ENCODE measurements around the gene PAXX. TPM values are rescaled to one million over a fixed set of nuclear protein-coding genes. Genes with fewer than 3 reads are reported as not detected.

Gene PAXX
- total RNA-seq, 1 experiment from 2014 or later, result 89.0 TPM

GRCh38 chr9:137035507-137035834, 43.2 kb downstream of the PAXX start:
- Histone ChIP-seq H2AFZ (ENCODE audit: low read depth, low read length, poor library complexity, severe bottlenecking) (no peak overlapping the region), H3K4me2 (ENCODE audit: low read length) (peak overlapping the region; percentile 70; the same call in 1 of the 2 replicates), H3K4me3 (replicated peaks in 1 of 2; ENCODE audit: low read depth in 1 of 2, low read length in 2 of 2) (no peak overlapping the region), H3K9me3 (ENCODE audit: control insufficient read depth in 1 of 2, insufficient read depth in 1 of 2, low read depth in 1 of 2, low read length in 2 of 2) (no peaks in the 10 kb centered on the region), H3K36me3 (ENCODE audit: control insufficient read depth in 1 of 2, insufficient read depth in 2 of 2, low read length in 2 of 2) (peaks cover 3 to 7% of the 10 kb centered on the region in 2 experiments; a peak in 2 of 4 replicates), H3K4me1 (ENCODE audit: control insufficient read depth in 1 of 2, insufficient read depth in 2 of 2, low read length in 2 of 2) (peaks cover 9 to 20% of the 10 kb centered on the region in 2 experiments; a peak in 3 of 4 replicates), H3K9ac (ENCODE audit: low read length) (no peak overlapping the region), H3K27me3 (ENCODE audit: insufficient read depth, low read length) (no peaks in the 10 kb centered on the region), H4K20me1 (ENCODE audit: insufficient read depth) (no peaks in the 10 kb centered on the region), H3K79me2 (ENCODE audit: insufficient read depth, low read length) (no peaks in the 10 kb centered on the region), H3K27ac (ENCODE audit: low read depth, low read length) (no peak overlapping the region; the same call in 1 of the 2 replicates), H3K9me2 (ENCODE audit: insufficient read depth) (no peaks in the 10 kb centered on the region)
- TF ChIP-seq, protein P1, sequence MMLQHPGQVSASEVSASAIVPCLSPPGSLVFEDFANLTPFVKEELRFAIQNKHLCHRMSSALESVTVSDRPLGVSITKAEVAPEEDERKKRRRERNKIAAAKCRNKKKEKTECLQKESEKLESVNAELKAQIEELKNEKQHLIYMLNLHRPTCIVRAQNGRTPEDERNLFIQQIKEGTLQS (IDR thresholded peaks at IDR 0.05), result no peak
- TF ChIP-seq REST (IDR thresholded peaks at IDR 0.05; ENCODE audit: low read depth) (no peak), SP1 (IDR thresholded peaks at IDR 0.05; ENCODE audit: low read depth) (no peak), JUND (IDR thresholded peaks at IDR 0.05) (no peak), EZH2 (IDR thresholded peaks at IDR 0.05) (no peak), EZH2phosphoT487 (IDR thresholded peaks at IDR 0.05; ENCODE audit: borderline replicate concordance) (no peak), FOSL1 (IDR thresholded peaks at IDR 0.05; ENCODE audit: low read depth) (no peak), EGR1 (IDR thresholded peaks at IDR 0.05; ENCODE audit: low read depth) (no peak), ZFX (IDR thresholded peaks at IDR 0.05) (no peak), POLR2AphosphoS5 (IDR thresholded peaks at IDR 0.05; ENCODE audit: low read depth, low read length) (peak; percentile 5; the same call in 1 of the 2 replicates)
- TF ChIP-seq, protein P2, sequence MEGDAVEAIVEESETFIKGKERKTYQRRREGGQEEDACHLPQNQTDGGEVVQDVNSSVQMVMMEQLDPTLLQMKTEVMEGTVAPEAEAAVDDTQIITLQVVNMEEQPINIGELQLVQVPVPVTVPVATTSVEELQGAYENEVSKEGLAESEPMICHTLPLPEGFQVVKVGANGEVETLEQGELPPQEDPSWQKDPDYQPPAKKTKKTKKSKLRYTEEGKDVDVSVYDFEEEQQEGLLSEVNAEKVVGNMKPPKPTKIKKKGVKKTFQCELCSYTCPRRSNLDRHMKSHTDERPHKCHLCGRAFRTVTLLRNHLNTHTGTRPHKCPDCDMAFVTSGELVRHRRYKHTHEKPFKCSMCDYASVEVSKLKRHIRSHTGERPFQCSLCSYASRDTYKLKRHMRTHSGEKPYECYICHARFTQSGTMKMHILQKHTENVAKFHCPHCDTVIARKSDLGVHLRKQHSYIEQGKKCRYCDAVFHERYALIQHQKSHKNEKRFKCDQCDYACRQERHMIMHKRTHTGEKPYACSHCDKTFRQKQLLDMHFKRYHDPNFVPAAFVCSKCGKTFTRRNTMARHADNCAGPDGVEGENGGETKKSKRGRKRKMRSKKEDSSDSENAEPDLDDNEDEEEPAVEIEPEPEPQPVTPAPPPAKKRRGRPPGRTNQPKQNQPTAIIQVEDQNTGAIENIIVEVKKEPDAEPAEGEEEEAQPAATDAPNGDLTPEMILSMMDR (IDR thresholded peaks at IDR 0.05 in 2 of 3, conservative IDR thresholded peaks at IDR 0.05 in 1 of 3; ENCODE audit: borderline replicate concordance in 1 of 3, insufficient read depth in 1 of 3, low read depth in 2 of 3, low read length in 2 of 3), result 0 out of 6 replicates have a peak, but pooled peaks of 1 of the 3 experiments have one; percentile 2
- ChIA-PET POLR2A (interaction anchor here (1.4 kb wide), 1 partner anchor 88 kb away, joined by 9 read pairs; no protein-coding TSS in a partner anchor), RAD21 (ENCODE audit: low non-redundant PET in 1 of 2, low total read pairs in 2 of 2, uncharacterized antibody in 2 of 2, unreplicated experiment in 2 of 2) (interaction anchor here (0.9 to 1.9 kb wide), 5 partner anchors 11 to 277 kb away, joined by 3 to 25 read pairs (median 3); partner anchors contain the start of gene LCN8 (in 1 of the 2)), CTCF (interaction anchor here (0.6 to 4.0 kb wide), 30 partner anchors 9 to 252 kb away, joined by 3 to 109 read pairs (median 4); partner anchors contain the start of genes AJM1, C8G, MAN1B1 and NPDC1)
- ATAC-seq (peak; percentile 43), DNase-seq (ENCODE audit: low read depth, low spot score) (no peak)
- intact Hi-C loops (cut with micrococcal nuclease), result loop anchor here (1.0 to 5.0 kb wide), 3 partner anchors 87 to 248 kb away; partner anchors contain the start of gene AJM1
- BruUV-seq (replicated peaks), result no TSS peak

Data from HCT116 (cell line).